Hepatocyte (in vitro differentiated cells): ENCODE results near the gene SLC6A1. TPM values are rescaled to one million over a fixed set of nuclear protein-coding genes. Genes with fewer than 3 reads are reported as not detected.
"Not testable (repeated sequence)": the region's sequence is repeated elsewhere in the genome, so short reads cannot be mapped to it uniquely, and the experiment has no call there.

ENCODE experiments used
- DNase-seq: peaks from one replicate; pipeline ENCODE4 v3.0.0-alpha.2; 2016; ENCODE audit warnings: low spot score
- H2AFZ ChIP-seq: fragments of 200-600 bp; sonication (generic); 2 replicates; pipeline ENCODE4 v1.6.0; 2016; ENCODE audit warnings: antibody characterized with exemption, mild to moderate bottlenecking
- H3K27ac ChIP-seq: fragments of 200-600 bp; sonication (generic); 2 replicates; pipeline ENCODE4 v1.5.1; 2016; ENCODE audit warnings: mild to moderate bottlenecking
- H3K27me3 ChIP-seq: fragments of 200-600 bp; sonication (generic); 2 replicates; pipeline ENCODE4 v1.6.1; 2016
- H3K36me3 ChIP-seq: fragments of 200-600 bp; sonication (generic); replicated peaks from 2 replicates; pipeline ENCODE4 v1.5.1; 2016; ENCODE audit warnings: low read depth; ENCODE audit not compliant: insufficient read depth
- H3K4me1 ChIP-seq: fragments of 200-600 bp; sonication (generic); 2 replicates; pipeline ENCODE4 v1.5.1; 2016; ENCODE audit warnings: mild to moderate bottlenecking, moderate library complexity; ENCODE audit not compliant: insufficient read depth
- H3K4me2 ChIP-seq: fragments of 200-600 bp; sonication (generic); 2 replicates; pipeline ENCODE4 v1.6.0; 2016
- H3K4me3 ChIP-seq: fragments of 200-600 bp; sonication (generic); 2 replicates; pipeline ENCODE4 v1.5.1; 2016; ENCODE audit warnings: mild to moderate bottlenecking
- H3K79me2 ChIP-seq: fragments of 200-600 bp; sonication (generic); 2 replicates; pipeline ENCODE4 v1.6.0; 2017; ENCODE audit warnings: mild to moderate bottlenecking
- H3K9me2 ChIP-seq: fragments of 200-600 bp; sonication (generic); replicated peaks from 2 replicates; pipeline ENCODE4 v1.6.0; 2017; ENCODE audit warnings: mild to moderate bottlenecking; ENCODE audit not compliant: insufficient read depth
- H3K9me3 ChIP-seq: fragments of 200-600 bp; sonication (generic); 2 replicates; pipeline ENCODE4 v1.5.1; 2016; ENCODE audit warnings: low read depth, mild to moderate bottlenecking
- H4K20me1 ChIP-seq: fragments of 200-600 bp; sonication (generic); 2 replicates; pipeline ENCODE4 v1.6.0; 2016; ENCODE audit warnings: mild to moderate bottlenecking; ENCODE audit not compliant: insufficient read depth, poor library complexity, severe bottlenecking
- CTCF ChIP-seq: fragments of 200-600 bp; sonication (generic); IDR thresholded peaks from 2 replicates; pipeline ENCODE4 v1.5.1; 2016; ENCODE audit warnings: antibody characterized with exemption, mild to moderate bottlenecking; ENCODE audit not compliant: poor library complexity
- EZH2 ChIP-seq: fragments of 200-600 bp; sonication (generic); IDR thresholded peaks from 2 replicates; pipeline ENCODE4 v1.6.1; 2016; ENCODE audit warnings: antibody characterized with exemption, mild to moderate bottlenecking, borderline replicate concordance
- EZH2phosphoT487 ChIP-seq: fragments of 200-600 bp; sonication (generic); IDR thresholded peaks from one replicate; pipeline ENCODE4 v1.6.1; 2018; ENCODE audit warnings: antibody characterized with exemption, mild to moderate bottlenecking, low read depth, moderate library complexity; ENCODE audit not compliant: unreplicated experiment, severe bottlenecking
- WGBS: methylation state at CpG from one replicate; pipeline ENCODE4 v1.1.6; 2016; ENCODE audit warnings: low lambda C conversion rate; ENCODE audit errors: missing lambda C conversion rate; 5-methylcytosine and 5-hydroxymethylcytosine counted together
- polyA plus RNA-seq: library from polyadenylated mRNA; unstranded; fragments of >200 nt; fragmentation: Nextera tagmentation; extraction: Ambion mirVana; gene quantifications from 2 replicates; pipeline ENCODE4 v1.2.1, GENCODE V29; 2016
- total RNA-seq: library from RNA; depleted of rRNA; stranded (reverse); fragments of >200 nt; gene quantifications from 2 replicates; pipeline ENCODE4 v1.2.3, GENCODE V29; 2014

Gene SLC6A1
- total and polyA plus RNA-seq, 2 experiments from 2014 or later = 3.6 to 5.7 TPM

- H3K9me3 ChIP-seq = no peaks in the 10 kb centered on the region
- no peaks in the 10 kb centered on the region for H4K20me1 ChIP-seq
- no peaks in the 10 kb centered on the region for H3K4me1 ChIP-seq
- no peak for DNase-seq
- H3K27ac ChIP-seq = no peak overlapping the region
- H3K27me3 ChIP-seq = peaks cover 20% of the 10 kb centered on the region
- no peak overlapping the region for H2AFZ ChIP-seq
- no peaks in the 10 kb centered on the region for H3K79me2 ChIP-seq
- no peaks in the 10 kb centered on the region for H3K9me2 ChIP-seq
- H3K4me2 ChIP-seq = no peak overlapping the region
- no peak overlapping the region for H3K4me3 ChIP-seq
- no peak for TF ChIP-seq EZH2phosphoT487
- TF ChIP-seq CTCF = no peak
- TF ChIP-seq EZH2 = no peak
- no peaks in the 10 kb centered on the region for H3K36me3 ChIP-seq
These were observed 67.2 kb downstream of the SLC6A1 start for GRCh38 chr3:11059799-11060115.

GRCh38 chr3:11060500-11061251 is 68.1 kb downstream of the SLC6A1 start:
- Histone ChIP-seq H3K9me3 (no peaks in the 10 kb centered on the region), H3K27ac (no peak overlapping the region), H3K4me1 (no peaks in the 10 kb centered on the region), H4K20me1 (no peaks in the 10 kb centered on the region), H3K9me2 (no peaks in the 10 kb centered on the region), H2AFZ (peak overlapping the region; percentile 90), H3K4me2 (peak overlapping the region; percentile 100), H3K79me2 (no peaks in the 10 kb centered on the region), H3K36me3 (no peaks in the 10 kb centered on the region), H3K27me3 (peaks cover 20% of the 10 kb centered on the region), H3K4me3 (peak overlapping the region; percentile 54)
- WGBS = 11% methylated on average over 35 of the region's 35 CpGs
- peak; percentile 88 for DNase-seq
- TF ChIP-seq CTCF (peak; percentile 96), EZH2phosphoT487 (no peak)

- not testable (repeated sequence) for H3K27ac ChIP-seq, H3K4me1 ChIP-seq, H3K9me2 ChIP-seq, H4K20me1 ChIP-seq, H3K36me3 ChIP-seq, H3K9me3 ChIP-seq, H3K79me2 ChIP-seq
- Histone ChIP-seq H2AFZ (peak overlapping the region; percentile 90), H3K27me3 (peaks cover 20% of the 10 kb centered on the region), H3K4me2 (peak overlapping the region; percentile 100), H3K4me3 (peak overlapping the region; percentile 54)
- 18% methylated on average over 40 of the region's 41 CpGs for WGBS
- TF ChIP-seq CTCF = peak; percentile 18
- DNase-seq = peak; percentile 49
These were observed 68.8 kb downstream of the SLC6A1 start for GRCh38 chr3:11061268-11061871.
